Stimulated activated CD4-positive, alpha-beta T cell treated with anti-CD3 and anti-CD28 coated beads, Interleukin-15, amount 100 ng/mL, for 48 hours (primary cell): ENCODE measurements around the gene ATP6V0E1.
"Not testable (repeated sequence)": the region's sequence is repeated elsewhere in the genome, so short reads cannot be mapped to it uniquely, and the experiment has no call there.

Experiments
- DNase-seq, 2 donors: peaks; one replicate each; pipeline ENCODE4 v3.0.0-alpha.2; 2020; ENCODE audit warnings: low read depth in 2 of 2

ATP6V0E1 gene

DNA sequence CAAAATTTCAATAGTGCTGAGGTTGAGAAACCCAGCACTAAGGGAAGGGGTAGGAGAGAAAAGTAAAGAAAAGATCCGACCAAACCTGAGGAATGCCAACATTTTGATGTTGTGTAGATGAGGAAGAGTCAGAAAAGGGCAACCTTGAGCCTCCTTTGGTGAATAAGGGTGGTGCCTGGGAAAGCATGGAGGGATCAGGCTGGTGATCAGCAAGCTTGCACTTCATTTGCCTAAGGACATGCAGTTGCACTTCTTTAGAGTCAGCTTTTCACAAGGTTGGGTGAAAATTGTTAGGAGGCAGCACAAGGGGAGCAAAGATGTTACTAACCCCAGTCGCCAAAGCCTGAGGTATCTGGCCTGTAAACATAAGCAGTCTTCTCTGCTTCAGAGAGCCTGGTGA is 20.4 kb downstream of the ATP6V0E1 start:
- no peak for DNase-seq

DNA sequence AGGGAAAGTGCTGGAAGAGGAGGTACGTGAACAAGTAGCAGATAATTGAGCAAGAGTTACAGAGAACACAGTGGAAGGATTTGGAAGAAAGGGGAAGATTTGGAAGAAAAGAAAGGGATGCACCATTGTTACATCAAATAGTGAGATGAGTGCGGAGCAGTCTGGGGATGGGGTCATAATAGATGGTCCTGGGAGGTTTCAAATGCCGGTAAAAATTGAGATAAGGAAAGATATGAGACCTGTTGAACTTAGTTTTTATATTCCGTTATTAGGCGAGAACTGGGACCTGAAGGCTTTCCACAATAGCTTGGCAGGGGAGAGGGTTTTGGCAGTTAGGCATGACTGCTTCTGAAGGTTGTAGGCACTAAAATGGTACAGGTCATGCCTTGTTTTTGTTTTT is 20.9 kb downstream of the ATP6V0E1 start:
- DNase-seq: no peak

DNA sequence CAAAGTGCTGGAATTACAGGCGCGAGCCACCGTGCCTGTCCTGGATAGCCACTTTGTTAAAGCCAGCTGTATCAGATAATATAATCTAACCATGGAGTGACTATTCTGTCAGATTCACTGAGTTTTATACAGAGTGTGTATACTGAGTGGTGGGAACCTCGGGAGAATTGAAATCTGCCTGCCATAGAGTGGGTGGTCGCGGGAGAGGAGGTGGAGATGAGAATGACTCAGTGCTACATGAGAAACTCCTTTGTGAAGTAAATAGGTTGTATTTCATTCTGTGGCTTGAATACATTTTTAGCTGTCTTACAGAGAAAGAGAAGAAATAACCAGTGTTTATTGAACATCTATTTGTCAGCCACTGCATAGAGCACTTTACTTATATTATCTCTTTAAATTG is 26.4 kb downstream of the ATP6V0E1 start:
- no peak for DNase-seq

- no peak for DNase-seq
Measured at GRCh38 chr5:173010547-173011464, 27.2 kb downstream of the ATP6V0E1 start.

- no peak for DNase-seq
Measured at GRCh38 chr5:173011566-173011965, 28.0 kb downstream of the ATP6V0E1 start.

DNA sequence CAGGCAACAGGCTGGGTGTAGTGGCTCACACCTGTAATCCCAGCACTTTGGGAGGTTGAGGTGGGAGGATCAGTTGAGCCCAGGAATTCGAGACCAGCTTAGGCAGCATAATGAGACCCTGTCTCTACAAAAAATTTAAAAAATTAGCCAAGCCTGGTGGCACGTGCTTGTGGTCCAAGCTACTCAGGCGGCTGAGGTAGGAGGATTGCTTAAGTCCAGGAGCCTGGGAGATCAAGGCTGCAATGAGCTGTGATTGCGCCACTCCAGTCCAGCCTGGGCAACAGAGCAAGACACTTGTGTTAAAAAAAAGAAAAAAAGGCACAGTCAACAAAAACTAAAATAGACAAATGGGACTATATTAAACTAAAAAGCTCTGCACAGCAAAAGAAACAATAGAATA is 29.3 kb downstream of the ATP6V0E1 start:
- DNase-seq: no peak

DNA sequence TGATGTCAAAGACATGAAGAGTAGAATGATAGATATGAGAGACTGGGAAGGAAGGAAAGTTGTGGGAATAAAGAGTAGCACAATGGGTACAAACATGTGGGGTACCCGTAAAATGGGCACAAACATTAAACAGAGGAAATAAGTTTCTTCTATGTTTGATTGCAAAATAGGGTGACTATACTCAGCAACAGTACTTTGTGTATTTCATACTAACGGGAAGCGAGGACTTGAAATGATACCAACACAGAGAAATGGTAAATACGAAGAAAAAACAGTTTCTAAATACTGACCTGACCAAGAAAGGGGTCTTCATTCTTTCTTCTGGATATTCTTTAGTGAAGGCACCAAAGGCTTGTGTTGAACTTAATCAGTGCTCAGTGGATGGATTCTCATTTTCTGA is 31.1 kb downstream of the ATP6V0E1 start:
- DNase-seq: no peak

GRCh38 chr5:173015192-173015591 is 31.6 kb downstream of the ATP6V0E1 start:
- DNase-seq: no peak

DNA sequence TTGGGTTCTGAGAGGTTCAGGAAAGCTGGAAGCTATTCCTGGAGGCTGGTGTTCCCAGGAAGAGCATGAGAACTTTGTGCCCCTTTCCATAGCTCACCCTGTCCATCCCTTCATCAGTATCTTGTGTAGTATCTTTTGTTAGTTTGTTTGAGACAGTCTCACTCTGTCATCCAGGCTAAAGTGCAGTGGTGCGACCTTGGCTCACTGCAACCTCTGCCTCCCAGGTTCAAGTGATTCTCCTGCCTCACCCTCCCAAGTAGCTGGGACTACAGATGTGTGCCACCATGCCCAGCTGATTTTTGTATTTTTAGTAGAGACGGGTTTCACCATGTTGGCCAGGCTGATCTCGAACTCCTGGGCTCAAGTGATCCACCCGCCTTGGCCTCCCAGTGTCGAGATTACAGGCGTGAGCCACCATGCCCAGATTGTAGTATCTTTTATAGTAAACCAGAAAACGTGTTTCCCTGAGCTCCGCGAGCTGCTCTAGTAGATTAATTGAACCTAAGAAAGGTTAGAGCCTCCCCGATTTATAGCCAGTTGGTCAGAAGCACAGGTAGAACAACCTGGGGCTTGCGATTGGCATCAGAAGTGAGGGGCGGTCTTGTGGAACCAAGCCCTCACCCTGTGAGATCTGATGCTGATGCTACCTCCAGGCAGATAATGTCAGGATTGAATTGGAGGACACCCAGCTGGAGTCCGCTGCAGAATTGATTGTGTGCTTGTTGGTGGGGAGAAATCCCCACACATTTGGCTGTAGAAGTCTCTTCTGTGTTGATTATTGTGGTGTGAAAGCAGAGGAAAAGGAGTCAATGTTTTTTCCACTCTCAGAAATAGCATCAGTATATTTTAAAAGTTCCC is 32.3 kb downstream of the ATP6V0E1 start:
- no peak for DNase-seq

GRCh38 chr5:173016598-173017046 is 33.1 kb downstream of the ATP6V0E1 start:
- no peak for DNase-seq

- not testable (repeated sequence) for DNase-seq
Measured at GRCh38 chr5:173017087-173017486, 33.5 kb downstream of the ATP6V0E1 start.

- no peak for DNase-seq
Measured at GRCh38 chr5:173018358-173018757, 34.8 kb downstream of the ATP6V0E1 start.

GRCh38 chr5:173020154-173020581 is 36.6 kb downstream of the ATP6V0E1 start:
- DNase-seq: no peak

DNA sequence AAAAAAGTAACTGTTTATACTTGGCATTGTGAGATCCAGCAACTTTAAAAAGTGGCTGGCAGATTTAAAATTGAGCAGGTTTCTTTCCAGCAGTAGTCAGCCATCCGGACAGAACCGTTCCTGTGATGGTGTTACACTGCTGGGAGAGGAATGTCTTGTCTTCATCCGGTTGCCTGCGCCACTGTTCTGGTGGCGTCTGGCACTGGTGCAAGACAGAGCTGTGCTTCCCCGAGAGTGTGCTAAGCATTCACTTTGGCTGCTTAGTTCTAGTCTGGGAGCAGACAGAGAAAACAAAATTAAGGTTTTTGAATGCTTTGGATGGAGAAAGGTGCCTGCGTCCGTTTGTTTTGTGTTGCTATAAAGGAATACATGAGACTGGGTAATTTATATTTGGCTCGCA is 37.1 kb downstream of the ATP6V0E1 start:
- DNase-seq: no peak

- no peak for DNase-seq
Measured at GRCh38 chr5:173025651-173026050, 42.1 kb downstream of the ATP6V0E1 start.

GRCh38 chr5:173027905-173028304 is 44.3 kb downstream of the ATP6V0E1 start:
- DNase-seq: no peak

DNA sequence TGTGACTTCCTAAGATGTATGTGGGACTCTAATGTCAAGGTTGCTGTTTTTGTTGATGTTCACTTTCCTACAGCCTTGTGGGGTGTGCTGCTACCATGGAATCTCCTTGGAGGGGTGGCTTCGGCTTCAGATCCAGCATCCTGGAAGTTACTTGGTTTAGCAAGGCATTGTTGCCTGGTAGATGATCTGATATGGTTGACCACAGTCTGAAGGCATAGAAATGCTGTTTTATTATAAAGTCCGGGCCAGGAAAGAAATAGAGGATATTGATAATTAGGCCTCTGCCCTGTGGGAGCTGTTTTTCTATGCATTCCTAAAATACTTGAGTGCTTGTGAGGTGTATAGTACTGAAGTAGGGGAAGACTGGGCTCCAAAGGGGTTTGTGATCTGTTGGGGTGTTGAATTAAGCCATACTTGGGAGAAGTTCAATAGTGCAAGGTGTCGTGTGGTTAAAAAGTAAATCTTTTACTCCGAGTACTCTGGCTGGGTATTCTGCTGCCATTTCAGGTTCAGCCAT is 45.3 kb downstream of the ATP6V0E1 start:
- no peak for DNase-seq

DNA sequence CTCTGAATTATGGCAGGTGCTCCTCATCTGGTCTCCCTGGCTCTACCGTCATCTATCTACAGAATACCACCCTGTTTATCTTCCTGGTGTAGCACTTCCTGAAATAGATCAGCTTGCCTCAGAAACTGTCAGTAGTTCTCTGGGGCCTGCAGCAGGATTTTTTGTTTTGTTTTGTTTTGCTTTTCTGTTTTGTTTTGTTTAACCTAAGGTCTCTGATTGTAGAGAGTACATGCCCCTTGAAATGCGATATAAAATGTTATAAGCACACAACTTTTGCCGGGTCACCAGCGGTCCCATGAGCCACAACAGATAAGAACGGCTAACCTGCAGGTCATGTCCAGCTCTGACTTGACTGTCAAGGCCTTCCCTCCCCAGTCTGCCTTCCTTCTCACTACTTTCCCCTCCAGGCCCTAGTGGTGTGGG is 45.9 kb downstream of the ATP6V0E1 start:
- no peak for DNase-seq

DNA sequence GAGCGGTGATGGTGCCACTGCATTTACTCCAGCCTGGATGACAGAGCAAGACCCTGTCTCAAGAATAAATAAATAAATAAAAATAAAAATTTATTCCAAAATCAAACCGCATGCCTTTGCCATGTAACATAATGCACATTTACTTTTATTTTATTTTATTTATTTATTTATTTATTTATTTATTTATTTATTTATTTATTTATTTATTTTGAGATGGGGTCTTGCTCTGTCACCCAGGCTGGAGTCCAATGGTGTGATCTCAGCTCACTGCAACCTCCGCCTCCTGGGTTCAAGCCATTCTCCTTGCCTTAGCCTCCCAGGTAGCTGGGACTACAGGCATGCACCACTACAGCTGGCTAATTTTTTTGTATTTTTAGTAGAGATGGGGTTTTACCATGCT is 48.5 kb downstream of the ATP6V0E1 start:
- not testable (repeated sequence) for DNase-seq

GRCh38 chr5:173032730-173033129 is 49.2 kb downstream of the ATP6V0E1 start:
- DNase-seq: no peak

GRCh38 chr5:173033923-173034322 is 50.4 kb downstream of the ATP6V0E1 start:
- no peak for DNase-seq
